ENCODE measurements around the gene LRP3. TPM values are rescaled to one million over a fixed set of nuclear protein-coding genes. Genes with fewer than 3 reads are reported as not detected.
"Not testable (repeated sequence)": the region's sequence is repeated elsewhere in the genome, so short reads cannot be mapped to it uniquely, and the experiment has no call there.

LRP3 gene
- total RNA-seq, 1 donor = 33.2 TPM

DNA sequence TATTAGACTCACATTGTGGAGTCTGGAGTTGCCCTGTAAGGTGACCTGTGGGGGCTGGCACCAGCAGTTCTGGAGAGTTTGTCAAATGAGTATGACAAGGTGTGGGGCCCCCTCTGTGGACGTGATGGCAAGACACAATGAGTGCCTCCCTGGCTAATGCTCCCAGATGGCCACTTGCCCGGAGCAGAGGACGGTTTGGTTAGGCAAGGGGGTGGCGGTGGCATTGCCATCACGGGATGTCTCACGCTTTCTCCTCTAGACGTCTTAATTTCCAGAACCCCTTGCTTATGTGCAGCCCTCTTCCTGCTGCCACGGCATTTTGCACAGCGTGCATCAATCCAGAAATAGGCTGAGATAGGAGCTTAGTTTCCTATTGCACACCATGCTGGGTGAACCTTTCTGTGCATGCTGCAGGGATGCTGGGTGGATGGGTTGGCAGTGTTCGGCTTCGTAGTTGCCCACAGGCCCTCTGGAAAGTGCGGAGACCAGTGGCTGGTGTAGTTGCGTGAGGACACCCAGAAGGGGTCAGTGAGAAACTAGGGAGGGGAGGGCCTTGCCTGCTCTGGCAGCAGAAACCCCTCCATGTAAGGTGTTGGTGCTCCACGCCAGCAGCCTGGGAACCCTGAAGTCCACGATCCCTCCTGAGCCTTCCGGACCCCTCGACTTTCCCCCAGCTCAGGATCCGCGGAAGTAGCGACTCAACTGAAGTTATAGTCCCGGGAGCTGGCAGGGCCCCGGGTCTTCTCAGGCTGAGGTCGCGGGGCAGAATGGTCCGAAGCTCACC, 18.1 kb upstream of the LRP3 start:
- TF ChIP-seq, protein P1, sequence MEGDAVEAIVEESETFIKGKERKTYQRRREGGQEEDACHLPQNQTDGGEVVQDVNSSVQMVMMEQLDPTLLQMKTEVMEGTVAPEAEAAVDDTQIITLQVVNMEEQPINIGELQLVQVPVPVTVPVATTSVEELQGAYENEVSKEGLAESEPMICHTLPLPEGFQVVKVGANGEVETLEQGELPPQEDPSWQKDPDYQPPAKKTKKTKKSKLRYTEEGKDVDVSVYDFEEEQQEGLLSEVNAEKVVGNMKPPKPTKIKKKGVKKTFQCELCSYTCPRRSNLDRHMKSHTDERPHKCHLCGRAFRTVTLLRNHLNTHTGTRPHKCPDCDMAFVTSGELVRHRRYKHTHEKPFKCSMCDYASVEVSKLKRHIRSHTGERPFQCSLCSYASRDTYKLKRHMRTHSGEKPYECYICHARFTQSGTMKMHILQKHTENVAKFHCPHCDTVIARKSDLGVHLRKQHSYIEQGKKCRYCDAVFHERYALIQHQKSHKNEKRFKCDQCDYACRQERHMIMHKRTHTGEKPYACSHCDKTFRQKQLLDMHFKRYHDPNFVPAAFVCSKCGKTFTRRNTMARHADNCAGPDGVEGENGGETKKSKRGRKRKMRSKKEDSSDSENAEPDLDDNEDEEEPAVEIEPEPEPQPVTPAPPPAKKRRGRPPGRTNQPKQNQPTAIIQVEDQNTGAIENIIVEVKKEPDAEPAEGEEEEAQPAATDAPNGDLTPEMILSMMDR (IDR thresholded peaks at IDR 0.05; ENCODE audit: insufficient read depth, low read length) = no peak
- peak; percentile 43 for DNase-seq (ENCODE audit: low read depth)
- peak overlapping the region; percentile 87 for H3K4me3 ChIP-seq (ENCODE audit: low read depth, low read length)

DNA sequence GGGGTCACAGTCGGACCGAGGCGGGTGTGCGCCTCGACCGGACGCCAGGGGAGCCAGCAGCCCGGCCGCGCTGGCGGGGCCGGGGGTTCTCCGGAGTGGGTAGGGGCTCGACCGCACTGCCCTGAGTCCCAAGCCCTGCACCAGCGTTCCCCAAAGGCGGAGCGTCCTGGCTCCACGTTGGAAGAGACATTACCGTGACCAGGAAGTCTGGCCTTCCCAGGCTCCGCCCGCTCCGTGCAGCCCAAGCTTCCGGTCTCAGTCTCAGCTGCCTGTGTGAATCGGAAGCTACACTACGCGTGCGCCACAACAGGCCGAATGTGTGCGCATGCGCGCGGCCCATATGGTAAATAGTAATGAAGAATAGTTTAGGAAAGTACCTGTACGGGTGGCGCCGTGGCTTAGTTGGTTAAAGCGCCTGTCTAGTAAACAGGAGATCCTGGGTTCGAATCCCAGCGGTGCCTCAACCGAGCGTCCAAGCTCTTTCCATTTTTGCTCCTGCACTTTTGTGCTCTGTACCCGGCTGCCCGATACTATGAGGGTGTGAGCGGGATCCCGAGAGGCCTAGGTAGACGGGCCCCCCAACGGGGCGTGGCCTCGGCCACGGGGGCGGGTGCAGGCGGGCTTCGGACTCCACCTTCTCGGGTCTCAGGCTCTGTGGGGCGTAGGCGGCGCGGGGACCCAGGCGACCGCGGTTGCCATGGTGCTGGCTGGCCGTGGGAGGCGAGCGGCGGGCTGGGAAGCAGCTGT, 17.3 kb upstream of the LRP3 start:
- DNase-seq (ENCODE audit: low read depth) = peak; percentile 99
- TF ChIP-seq, protein P1 (IDR thresholded peaks at IDR 0.05; ENCODE audit: insufficient read depth, low read length) = peak; percentile 32
- peak overlapping the region; percentile 87 for H3K4me3 ChIP-seq (ENCODE audit: low read depth, low read length)

DNA sequence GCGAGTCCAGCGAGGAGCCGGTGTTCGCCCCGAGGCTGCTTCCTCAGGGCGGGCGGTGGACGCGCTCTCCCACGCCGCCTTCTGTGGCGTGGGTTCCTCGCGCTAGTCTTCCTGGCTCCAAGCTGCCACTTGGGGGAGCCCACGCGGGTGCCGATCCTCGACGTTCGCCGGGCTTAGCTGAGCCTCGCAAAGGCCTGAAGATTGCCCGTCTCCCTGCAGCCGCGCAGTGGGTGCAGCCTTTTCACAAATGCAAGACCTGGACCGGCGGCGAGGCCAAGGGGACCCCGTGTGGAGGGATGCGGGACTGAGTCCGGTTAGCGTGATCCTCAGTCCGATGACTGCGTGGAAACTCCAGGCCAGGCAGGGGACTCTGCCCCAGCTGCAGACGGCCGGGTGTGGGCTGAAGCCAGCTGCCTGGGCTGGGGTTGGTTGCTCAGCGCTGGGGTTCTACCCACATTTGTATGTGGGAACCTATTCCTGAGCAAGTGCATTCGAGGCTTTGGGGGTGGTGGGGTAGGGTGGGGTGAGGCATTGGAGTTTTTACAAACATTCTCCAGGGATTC, 16.6 kb upstream of the LRP3 start:
- peak overlapping the region; percentile 53 for H3K4me3 ChIP-seq (ENCODE audit: low read depth, low read length)
- no peak for DNase-seq (ENCODE audit: low read depth)
- TF ChIP-seq, protein P1 (IDR thresholded peaks at IDR 0.05; ENCODE audit: insufficient read depth, low read length) = peak; percentile 49

DNA sequence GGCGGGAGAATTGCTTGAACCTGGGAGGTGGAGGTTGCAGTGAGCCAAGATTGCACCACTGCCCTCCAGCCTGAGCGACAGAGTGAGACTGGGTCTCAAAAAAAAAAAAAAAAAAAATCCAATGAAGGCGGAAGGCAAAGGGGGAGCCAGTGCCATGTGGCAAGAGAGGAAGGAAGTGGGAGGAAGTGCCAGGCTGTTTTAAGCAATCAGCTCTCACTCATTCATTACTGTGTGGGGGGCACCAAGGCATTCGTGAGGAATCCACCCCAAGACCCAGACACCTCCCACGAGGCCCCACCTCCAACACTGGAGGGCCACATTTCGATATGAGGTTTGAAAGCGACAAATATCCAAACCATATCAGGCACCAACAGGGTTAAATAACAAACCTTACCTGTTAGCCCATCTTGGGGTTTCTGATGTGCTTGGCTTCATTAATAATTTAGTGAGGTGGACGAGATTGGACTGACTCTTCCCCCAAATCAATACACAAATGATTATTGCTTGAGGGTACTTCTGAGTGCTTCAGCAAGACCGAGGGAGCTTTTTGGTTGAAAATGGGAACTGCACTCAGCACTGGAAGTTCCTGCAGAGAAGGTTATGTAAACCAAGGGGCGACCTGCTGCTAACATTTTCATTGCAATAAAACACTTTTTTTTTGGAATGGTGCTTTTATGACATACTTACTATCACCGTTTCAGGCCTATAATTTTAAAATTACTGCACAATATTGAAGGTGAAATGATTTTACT, 7.5 kb upstream of the LRP3 start:
- no peak overlapping the region for H3K4me3 ChIP-seq (ENCODE audit: low read depth, low read length)
- DNase-seq (ENCODE audit: low read depth) = no peak
- TF ChIP-seq, protein P1 (IDR thresholded peaks at IDR 0.05; ENCODE audit: insufficient read depth, low read length) = no peak

DNA sequence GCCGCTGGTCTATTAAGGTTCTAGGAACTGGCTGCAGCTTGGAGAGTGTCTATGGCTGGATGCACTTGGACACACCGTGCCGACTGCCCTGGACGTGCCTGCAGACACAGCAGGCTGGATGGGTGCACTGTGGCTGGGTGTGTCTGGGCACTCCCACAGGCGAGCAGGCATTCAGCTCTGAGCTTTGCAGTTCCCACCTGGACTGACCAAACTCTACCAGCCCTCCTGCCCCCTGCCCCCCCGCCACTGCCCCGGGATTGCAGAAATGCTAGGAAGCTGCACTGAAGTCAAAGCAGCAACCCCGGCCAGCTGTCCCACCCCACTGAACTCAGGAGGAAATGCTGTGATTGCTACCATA, 7.0 kb upstream of the LRP3 start:
- DNase-seq (ENCODE audit: low read depth) = no peak
- no peak overlapping the region for H3K4me3 ChIP-seq (ENCODE audit: low read depth, low read length)
- TF ChIP-seq, protein P1 (IDR thresholded peaks at IDR 0.05; ENCODE audit: insufficient read depth, low read length) = no peak

DNA sequence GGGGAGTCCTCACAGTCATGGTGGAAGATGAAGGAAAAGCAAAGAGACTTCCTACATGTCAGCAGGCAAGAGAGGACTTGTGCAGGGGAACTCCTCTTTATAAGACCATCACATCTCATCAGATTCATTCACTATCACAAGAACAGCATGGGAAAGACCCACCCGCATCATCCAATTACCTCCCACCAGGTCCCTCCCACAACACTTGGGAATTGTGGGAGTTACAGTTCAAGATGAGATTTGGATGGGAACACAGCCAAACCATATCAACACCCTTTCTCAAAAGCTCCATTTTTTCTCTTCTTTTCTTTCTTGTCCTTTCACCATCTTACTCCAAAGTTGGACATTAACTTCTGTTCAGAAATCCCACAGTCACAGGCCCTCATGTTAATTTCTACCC, 4.7 kb upstream of the LRP3 start:
- TF ChIP-seq, protein P1 (IDR thresholded peaks at IDR 0.05; ENCODE audit: insufficient read depth, low read length) = no peak
- no peak for DNase-seq (ENCODE audit: low read depth)

DNA sequence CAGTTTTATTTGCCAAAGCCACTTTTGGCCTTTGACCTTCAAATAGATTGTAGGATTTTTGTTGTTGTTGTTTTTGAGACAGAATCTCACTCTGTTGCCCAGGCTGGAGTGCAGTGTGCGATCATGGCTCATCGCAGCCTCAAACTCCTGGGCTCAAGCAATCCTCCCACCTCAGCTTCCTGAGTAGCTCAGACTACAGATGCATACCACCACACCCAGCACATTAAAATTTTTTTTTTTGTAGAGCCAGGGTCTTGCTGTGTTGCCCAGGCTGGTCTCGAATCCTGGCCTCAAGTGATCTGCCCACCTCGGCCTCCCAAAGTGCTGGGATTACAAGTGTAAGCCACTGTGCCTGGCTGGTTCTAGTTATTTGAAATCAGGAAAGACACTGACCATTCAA, 3.0 kb upstream of the LRP3 start:
- not testable (repeated sequence) for H3K4me3 ChIP-seq (ENCODE audit: low read depth, low read length); DNase-seq (ENCODE audit: low read depth)

More for the DNA sequence above, 4.7 kb upstream of the LRP3 start:
- no peak overlapping the region for H3K4me3 ChIP-seq (ENCODE audit: low read depth, low read length)

Data from fibroblast of the aortic adventitia (primary cell).